Neural cell (in vitro differentiated cells): ENCODE measurements around the gene MYH6.

Source experiments
- CTCF ChIP-seq: fragments of 450-650 bp; IDR thresholded peaks from 2 replicates; pipeline ENCODE4 v1.5.1; 2014; ENCODE audit warnings: antibody characterized with exemption, mild to moderate bottlenecking, moderate library complexity; ENCODE audit not compliant: poor library complexity, severe bottlenecking
- EZH2 ChIP-seq: fragments of 200-600, 300-800 bp; shearing (Covaris generic), sonication (generic); IDR thresholded peaks from 2 replicates; pipeline ENCODE4 v1.6.1; 2014; ENCODE audit warnings: antibody characterized with exemption, low read length, borderline replicate concordance, mild to moderate bottlenecking; ENCODE audit not compliant: insufficient read depth, poor library complexity, severe bottlenecking

GRCh38 chr14:23441076-23441475 lies 33.0 kb upstream of the MYH6 start:
- TF ChIP-seq CTCF: no peak
- TF ChIP-seq EZH2: no peak
